RWPE2 (cell line): ENCODE data around the gene GALNT2.

Experiments
- ATAC-seq: fragments of 200-7000 bp; cut with Tn5 transposase; 3 replicates; pipeline ENCODE4 v1.9.1; 2021; ENCODE audit warnings: low read depth
- DNase-seq: peaks from one replicate; pipeline ENCODE4 v3.0.0-alpha.2; 2020; ENCODE audit warnings: low spot score
- H3K27ac ChIP-seq: fragments of 450-650 bp; 2 replicates; pipeline ENCODE4 v1.5.1; 2017; ENCODE audit warnings: mild to moderate bottlenecking; ENCODE audit not compliant: poor library complexity, severe bottlenecking
- H3K27me3 ChIP-seq: fragments of 250-450 bp; sonication (Bioruptor Pico); 2 replicates; pipeline ENCODE4 v1.5.1; 2021; ENCODE audit warnings: mild to moderate bottlenecking, moderate library complexity; ENCODE audit not compliant: insufficient read depth, poor library complexity, severe bottlenecking
- H3K36me3 ChIP-seq: fragments of 250-450 bp; sonication (Bioruptor Pico); 2 replicates; pipeline ENCODE4 v1.5.1; 2020; ENCODE audit warnings: low read depth, mild to moderate bottlenecking, moderate library complexity
- H3K4me1 ChIP-seq: fragments of 250-450 bp; sonication (Bioruptor Pico); 2 replicates; pipeline ENCODE4 v1.5.1; 2021; ENCODE audit warnings: mild to moderate bottlenecking, moderate library complexity; ENCODE audit not compliant: insufficient read depth, poor library complexity, severe bottlenecking
- H3K4me3 ChIP-seq: fragments of 250-450 bp; sonication (Bioruptor Pico); 2 replicates; pipeline ENCODE4 v1.5.1; 2021; ENCODE audit warnings: mild to moderate bottlenecking, moderate library complexity; ENCODE audit not compliant: severe bottlenecking
- H3K9me3 ChIP-seq: fragments of 250-450 bp; sonication (Bioruptor Pico); 2 replicates; pipeline ENCODE4 v1.5.1; 2021; ENCODE audit warnings: mild to moderate bottlenecking, moderate library complexity; ENCODE audit not compliant: severe bottlenecking
- CTCF ChIP-seq: fragments of 450-650 bp; IDR thresholded peaks from one replicate; pipeline ENCODE4 v1.5.1; 2017; ENCODE audit warnings: mild to moderate bottlenecking, moderate library complexity; ENCODE audit not compliant: poor library complexity, severe bottlenecking

The GALNT2 gene

GRCh38 chr1:230230273-230230672 lies 163.2 kb downstream of the GALNT2 start:
- no peak for TF ChIP-seq CTCF
- Histone ChIP-seq H3K9me3 (no peaks in the 10 kb centered on the region), H3K27ac (no peak overlapping the region), H3K4me3 (no peak overlapping the region), H3K36me3 (no peaks in the 10 kb centered on the region), H3K4me1 (no peaks in the 10 kb centered on the region), H3K27me3 (no peaks in the 10 kb centered on the region)
- ATAC-seq (no peak), DNase-seq (no peak)

GRCh38 chr1:230230948-230231773 lies 164.1 kb downstream of the GALNT2 start:
- DNase-seq: no peak
- H3K9me3 ChIP-seq: no peaks in the 10 kb centered on the region
- TF ChIP-seq CTCF: no peak
- no peak for ATAC-seq
- no peak overlapping the region for H3K4me3 ChIP-seq
- no peaks in the 10 kb centered on the region for H3K36me3 ChIP-seq
- H3K27ac ChIP-seq: no peak overlapping the region
- no peaks in the 10 kb centered on the region for H3K4me1 ChIP-seq
- no peaks in the 10 kb centered on the region for H3K27me3 ChIP-seq

GRCh38 chr1:230231774-230232145 lies 164.7 kb downstream of the GALNT2 start:
- no peaks in the 10 kb centered on the region for H3K9me3 ChIP-seq
- H3K27ac ChIP-seq: no peak overlapping the region
- H3K4me3 ChIP-seq: no peak overlapping the region
- no peaks in the 10 kb centered on the region for H3K36me3 ChIP-seq
- no peak for TF ChIP-seq CTCF
- no peaks in the 10 kb centered on the region for H3K27me3 ChIP-seq
- H3K4me1 ChIP-seq: no peaks in the 10 kb centered on the region
- DNase-seq: no peak
- ATAC-seq: no peak

- no peak overlapping the region for H3K27ac ChIP-seq
- ATAC-seq (no peak), DNase-seq (no peak)
- H3K36me3 ChIP-seq: no peaks in the 10 kb centered on the region
- H3K9me3 ChIP-seq: no peaks in the 10 kb centered on the region
- H3K4me3 ChIP-seq: no peak overlapping the region
- no peaks in the 10 kb centered on the region for H3K27me3 ChIP-seq
- no peaks in the 10 kb centered on the region for H3K4me1 ChIP-seq
- TF ChIP-seq CTCF: no peak
Observed at GRCh38 chr1:230232371-230232771, 165.3 kb downstream of the GALNT2 start.

- Histone ChIP-seq H3K36me3 (no peaks in the 10 kb centered on the region), H3K27me3 (no peaks in the 10 kb centered on the region), H3K4me3 (no peak overlapping the region), H3K9me3 (no peaks in the 10 kb centered on the region), H3K4me1 (no peaks in the 10 kb centered on the region), H3K27ac (no peak overlapping the region)
- no peak for ATAC-seq
- TF ChIP-seq CTCF: no peak
- no peak for DNase-seq
Observed at GRCh38 chr1:230233786-230234185, 166.7 kb downstream of the GALNT2 start.
